ENCODE results near the gene RPL9. TPM values are rescaled to one million over a fixed set of nuclear protein-coding genes. Genes with fewer than 3 reads are reported as not detected.
"Not testable (repeated sequence)": the region's sequence is repeated elsewhere in the genome, so short reads cannot be mapped to it uniquely, and the experiment has no call there.

Gene RPL9
- total RNA-seq, 1 experiment from 2014 or later: 1,643 TPM

GRCh38 chr4:39426728-39427127 is 32.0 kb downstream of the RPL9 start:
- no peak for DNase-seq (ENCODE audit: low read depth)

GRCh38 chr4:39425297-39425696 is 33.4 kb downstream of the RPL9 start:
- not testable (repeated sequence) for DNase-seq (ENCODE audit: low read depth)

- DNase-seq (ENCODE audit: low read depth): no peak
These were observed 36.5 kb downstream of the RPL9 start for GRCh38 chr4:39422247-39422646.

DNA sequence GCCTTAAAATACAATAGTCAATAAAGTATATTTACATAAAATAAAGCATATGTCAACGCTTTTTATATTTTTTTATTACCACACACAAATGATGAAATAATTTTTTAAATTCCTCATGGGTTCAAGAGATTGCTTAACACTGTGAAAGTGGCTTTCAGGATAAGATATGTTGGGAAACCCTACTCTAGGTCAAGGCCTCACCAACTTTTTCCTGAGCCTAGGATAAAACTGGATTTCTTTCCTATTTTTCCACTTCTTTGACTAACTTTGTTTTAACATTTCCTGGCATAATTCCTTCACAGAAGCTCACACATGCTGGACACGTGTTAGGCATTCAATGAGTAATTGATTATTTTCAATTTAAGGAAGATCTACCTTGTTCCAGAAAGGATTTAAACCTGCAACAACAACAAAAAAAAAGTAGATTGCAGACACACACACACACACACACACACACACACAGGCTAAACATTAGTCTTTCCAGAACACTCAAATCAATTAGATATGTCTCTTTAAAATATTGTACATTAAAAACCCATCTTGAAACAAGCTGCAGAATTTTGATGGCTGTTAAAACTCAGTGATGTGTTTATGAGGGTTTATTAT is 42.9 kb downstream of the RPL9 start:
- DNase-seq (ENCODE audit: low read depth): no peak

- not testable (repeated sequence) for DNase-seq (ENCODE audit: low read depth)
These were observed 47.2 kb downstream of the RPL9 start for GRCh38 chr4:39411561-39411960.

- DNase-seq (ENCODE audit: low read depth): no peak
These were observed 48.3 kb downstream of the RPL9 start for GRCh38 chr4:39410415-39410814.

- no peak for DNase-seq (ENCODE audit: low read depth)
These were observed 51.2 kb downstream of the RPL9 start for GRCh38 chr4:39407584-39407885.

DNA sequence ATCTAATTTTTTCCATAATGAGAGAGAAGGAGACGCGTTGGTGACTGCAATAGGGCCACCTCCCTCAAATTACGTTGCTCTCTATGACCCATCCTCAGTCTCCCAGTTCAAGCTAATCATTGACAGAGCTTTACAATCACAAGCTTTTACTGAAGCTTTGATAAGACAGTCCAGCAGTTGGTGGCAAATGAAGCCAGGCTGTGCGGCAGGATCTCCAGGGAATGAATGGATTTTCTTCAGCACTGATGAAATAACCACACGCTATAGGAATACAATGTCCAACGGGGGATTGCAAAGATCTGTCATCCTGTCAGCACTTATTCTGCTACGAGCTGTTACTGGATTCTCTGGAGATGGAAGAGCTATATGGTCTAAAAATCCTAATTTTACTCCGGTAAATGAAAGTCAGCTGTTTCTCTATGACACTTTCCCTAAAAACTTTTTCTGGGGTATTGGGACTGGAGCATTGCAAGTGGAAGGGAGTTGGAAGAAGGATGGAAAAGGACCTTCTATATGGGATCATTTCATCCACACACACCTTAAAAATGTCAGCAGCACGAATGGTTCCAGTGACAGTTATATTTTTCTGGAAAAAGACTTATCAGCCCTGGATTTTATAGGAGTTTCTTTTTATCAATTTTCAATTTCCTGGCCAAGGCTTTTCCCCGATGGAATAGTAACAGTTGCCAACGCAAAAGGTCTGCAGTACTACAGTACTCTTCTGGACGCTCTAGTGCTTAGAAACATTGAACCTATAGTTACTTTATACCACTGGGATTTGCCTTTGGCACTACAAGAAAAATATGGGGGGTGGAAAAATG is 51.7 kb downstream of the RPL9 start, which contains the start of gene KLB:
Gene KLB, plus strand, starts transcription at position 168 of the 821 bp plus-strand sequence. Its CDS starts 20 bp downstream, at position 188.
- DNase-seq (ENCODE audit: low read depth): no peak

Other genes starting within 250 kb of the RPL9 start
- gene RFC1, start 92.6 kb downstream of the RPL9 start, total RNA-seq (2014; rRNA removed; shearing (Covaris generic)): 30.1 and 42.7 TPM in 2 replicates
- gene KLB, start 52.0 kb downstream of the RPL9 start, total RNA-seq (2014; rRNA removed; shearing (Covaris generic)): not detected in 2 replicates
- gene LIAS, start 134 bp upstream of the RPL9 start, total RNA-seq (2014; rRNA removed; shearing (Covaris generic)): 8.1 and 11.0 TPM in 2 replicates
- gene UGDH, start 68.5 kb upstream of the RPL9 start, total RNA-seq (2014; rRNA removed; shearing (Covaris generic)): 50.3 and 52.3 TPM in 2 replicates
- gene SMIM14, start 179.9 kb upstream of the RPL9 start, total RNA-seq (2014; rRNA removed; shearing (Covaris generic)): 38.3 and 46.3 TPM in 2 replicates
- gene UBE2K, start 239.2 kb upstream of the RPL9 start, total RNA-seq (2014; rRNA removed; shearing (Covaris generic)): 13.4 and 23.4 TPM in 2 replicates